GM21529 (cell line): ENCODE measurements around the gene CLDN22.

Experiments used
- ATAC-seq: cut with Tn5 transposase; IDR thresholded peaks from one replicate; pipeline ENCODE4 v1.9.1; 2021; ENCODE audit not compliant: unreplicated experiment

CLDN22 gene

GRCh38 chr4:183285886-183286285, 34.2 kb downstream of the CLDN22 start:
- no peak for ATAC-seq

DNA sequence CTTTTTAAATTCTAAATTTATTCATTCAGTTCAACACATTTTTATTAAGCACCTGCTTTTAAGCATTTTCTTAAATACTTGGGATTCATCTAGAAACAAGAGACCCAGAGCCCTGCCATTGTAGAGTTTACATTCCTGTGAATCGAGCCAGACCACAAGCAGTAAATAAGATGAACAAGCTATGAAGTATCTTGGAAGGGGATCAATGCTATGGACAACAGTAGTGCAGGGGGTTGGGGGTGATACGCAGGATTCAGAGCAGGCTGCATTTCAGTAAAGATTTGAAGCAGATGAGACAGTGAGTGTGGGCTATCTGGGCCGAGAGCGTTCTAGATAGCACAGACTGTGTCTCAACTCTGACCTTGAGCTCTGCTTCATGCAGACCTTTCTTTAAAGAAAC, 35.1 kb downstream of the CLDN22 start:
- ATAC-seq, result no peak

DNA sequence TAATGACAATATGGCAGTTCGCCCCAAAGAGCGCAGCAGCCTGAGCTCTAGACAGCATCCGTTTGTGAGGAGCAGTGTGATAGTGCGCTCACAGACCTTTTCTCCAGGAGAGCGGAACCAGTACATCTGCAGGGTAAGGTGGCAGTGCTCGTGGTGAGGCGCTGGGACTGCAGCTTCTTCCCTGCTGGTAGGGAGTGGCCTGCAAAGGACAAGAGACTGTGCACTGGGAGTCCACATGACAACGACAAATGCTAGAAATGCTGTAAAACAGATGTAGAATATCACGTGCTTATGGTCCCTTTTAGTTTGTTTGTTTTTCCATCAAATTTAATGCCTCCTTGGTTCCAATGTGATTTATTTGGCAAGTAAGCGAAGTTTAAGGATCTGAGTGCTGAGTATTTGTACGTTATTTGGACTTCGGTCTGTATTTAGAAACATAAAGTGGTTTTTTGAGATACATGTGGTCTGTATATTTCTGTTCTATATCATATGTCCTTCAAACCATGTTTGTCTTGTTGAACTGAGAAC, 35.8 kb downstream of the CLDN22 start:
- ATAC-seq, result no peak

- no peak for ATAC-seq
Measured at GRCh38 chr4:183276106-183276505, 44.0 kb downstream of the CLDN22 start.

DNA sequence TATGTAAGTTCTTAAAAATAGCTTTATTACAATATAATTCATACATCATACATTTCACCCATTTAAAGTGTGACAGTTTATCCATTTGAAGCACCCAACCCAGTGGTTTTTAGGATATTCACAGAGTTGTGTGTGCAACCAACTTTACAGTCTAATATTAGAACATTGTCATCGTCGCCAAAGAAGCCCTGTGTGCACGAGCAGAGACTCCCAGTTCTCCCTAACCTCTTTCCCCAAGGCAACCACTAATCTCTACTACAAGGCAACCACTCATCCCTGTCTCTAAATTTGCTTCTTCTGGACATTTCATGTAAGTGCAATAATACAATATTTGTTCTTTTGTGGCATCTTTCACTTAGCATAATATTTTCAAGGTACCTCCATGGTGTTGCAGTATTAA, 47.7 kb downstream of the CLDN22 start:
- no peak for ATAC-seq

GRCh38 chr4:183268556-183268955, 51.5 kb downstream of the CLDN22 start:
- no peak for ATAC-seq
